Adrenal gland (tissue), 12 donors: ENCODE data around the gene GPRC5A. TPM values are rescaled to one million over a fixed set of nuclear protein-coding genes. Genes with fewer than 3 reads are reported as not detected.

Experiments
- DNase-seq, 7 donors: peaks; one replicate each; pipeline ENCODE4 v3.0.0-alpha.2; 2019 to 2020
- H3K27ac ChIP-seq, 5 donors: fragments of 200-600 bp; sonication (generic) in 4 of 5; 1 replicate in 3 of 5; 2 replicates in 2 of 5; pipeline versions ENCODE4 v1.5.1 to v1.8.0; 2016 to 2020; ENCODE audit warnings: mild to moderate bottlenecking in 1 of 5
- H3K27me3 ChIP-seq: fragments of 200-600 bp; 2 replicates; pipeline ENCODE4 v1.8.0; 2021
- H3K36me3 ChIP-seq, 2 donors: fragments of 200-600 bp; replicated peaks in 1 of 2; 1 replicate in 1 of 2; 2 replicates in 1 of 2; pipeline versions ENCODE4 v1.5.1 to v1.8.0; 2018 to 2022
- H3K4me1 ChIP-seq, 2 donors: fragments of 200-600 bp; replicated peaks in 1 of 2; 1 replicate in 1 of 2; 2 replicates in 1 of 2; pipeline versions ENCODE4 v1.5.1 to v1.8.0; 2018 to 2021
- H3K4me3 ChIP-seq, 4 donors: fragments of 200-600 bp; sonication (generic) in 3 of 4; one replicate each; pipeline ENCODE4 v1.5.1; 2016 to 2018
- H3K9me3 ChIP-seq, 3 donors: fragments of 200-600 bp; sonication (generic) in 1 of 3; replicated peaks in 1 of 3; 1 replicate in 2 of 3; 2 replicates in 1 of 3; pipeline versions ENCODE4 v1.5.1 to v1.8.0; 2016 to 2021
- POLR2A ChIP-seq, 2 donors: fragments of 450-650 bp; IDR thresholded peaks; one replicate each; pipeline ENCODE4 v1.6.1; 2017; ENCODE audit warnings: antibody characterized with exemption in 2 of 2, mild to moderate bottlenecking in 2 of 2, moderate library complexity in 1 of 2
- WGBS, 4 donors: extraction: QIAGEN DNeasy Blood & Tissue Kit in 2 of 4; methylation state at CpG; one replicate each; pipeline versions ENCODE4 v1.1.5 to v1.1.7; 2013 to 2017; 5-methylcytosine and 5-hydroxymethylcytosine counted together
- intact Hi-C, 2 donors: fragments of 100-400 bp; cut with DNase I; formaldehyde crosslinking; loops; one replicate each; pipeline versions ENCODE4 v1.14.1 to v1.15.0; 2022 to 2023
- polyA plus RNA-seq, 3 donors: library from polyadenylated mRNA; stranded (reverse); fragments of 200-250 nt in 2 of 3; fragments of 350-450 nt in 1 of 3; fragmentation: Illumina TruSeq in 1 of 3; extraction: RNeasy Lipid Tissue Mini Kit (QIAGEN cat#74804) in 1 of 3; gene quantifications; one replicate each; pipeline ENCODE4 v1.2.3, GENCODE V29; 2013 to 2014
- total RNA-seq, 9 donors: library from RNA; depleted of rRNA in 4 of 9; stranded (reverse); fragments of >200 nt in 4 of 9; fragments of 120-200 nt in 1 of 9; fragmentation: NEBNext Ultra II Directional in 1 of 9; extraction: Animal tissue kit (Norgen Biotek cat#: 25700) in 1 of 9; gene quantifications; one replicate each; pipeline versions ENCODE4 v1.1.0 to v1.2.4, GENCODE V29; 2013 to 2023
- TF ChIP-seq, protein P1 (sequence below), 6 experiments: fragments of 450-650 bp in 4 of 6; fragments of 200-600 bp in 2 of 6; sonication (generic) in 1 of 6; IDR thresholded peaks; 1 replicate in 5 of 6; 2 replicates in 1 of 6; pipeline versions ENCODE4 v1.5.1 to v1.8.0; 2016 to 2021; ENCODE audit warnings: antibody characterized with exemption in 6 of 6, mild to moderate bottlenecking in 2 of 6, moderate library complexity in 1 of 6
- donor health status: healthy with polysubstance abuse.
- donor health status: Bipolar disorder and iron deficiency.
- donor health status: DM: yes; HTN: yes; CAD: no.
- donor health status: DM: no; HTN: no; CAD: no.
- donor health status: DM: no; HTN: no; CAD: no.
- donor health status: DM: yes; HTN: yes; CAD: no.

Gene GPRC5A
- total and polyA plus RNA-seq, 12 donors, result 0.33 to 22.3 (median 6.2) TPM

DNA sequence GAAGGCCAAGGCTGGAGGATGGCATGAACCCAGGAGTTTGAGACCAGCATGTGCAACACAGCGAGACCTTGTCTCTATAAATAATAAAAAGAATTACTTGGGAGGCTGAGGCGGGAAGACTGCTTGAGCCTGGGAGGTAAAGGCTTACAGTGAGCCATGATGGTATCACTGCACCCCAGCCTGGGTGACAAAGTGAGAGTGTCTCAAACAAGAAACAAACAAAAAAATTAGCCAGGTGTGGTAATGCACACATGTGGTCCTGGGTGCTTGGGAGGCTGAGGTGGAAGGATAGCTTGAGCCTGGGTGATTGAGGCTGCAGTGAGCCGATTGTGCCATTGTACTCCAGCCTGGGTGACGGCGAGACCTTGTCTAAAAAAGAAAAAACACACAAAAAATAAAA lies 1.7 kb upstream of the GPRC5A start:
- H3K27ac ChIP-seq, result no peak overlapping the region
- TF ChIP-seq POLR2A (IDR thresholded peaks at IDR 0.05), result no peak
- TF ChIP-seq, protein P1, sequence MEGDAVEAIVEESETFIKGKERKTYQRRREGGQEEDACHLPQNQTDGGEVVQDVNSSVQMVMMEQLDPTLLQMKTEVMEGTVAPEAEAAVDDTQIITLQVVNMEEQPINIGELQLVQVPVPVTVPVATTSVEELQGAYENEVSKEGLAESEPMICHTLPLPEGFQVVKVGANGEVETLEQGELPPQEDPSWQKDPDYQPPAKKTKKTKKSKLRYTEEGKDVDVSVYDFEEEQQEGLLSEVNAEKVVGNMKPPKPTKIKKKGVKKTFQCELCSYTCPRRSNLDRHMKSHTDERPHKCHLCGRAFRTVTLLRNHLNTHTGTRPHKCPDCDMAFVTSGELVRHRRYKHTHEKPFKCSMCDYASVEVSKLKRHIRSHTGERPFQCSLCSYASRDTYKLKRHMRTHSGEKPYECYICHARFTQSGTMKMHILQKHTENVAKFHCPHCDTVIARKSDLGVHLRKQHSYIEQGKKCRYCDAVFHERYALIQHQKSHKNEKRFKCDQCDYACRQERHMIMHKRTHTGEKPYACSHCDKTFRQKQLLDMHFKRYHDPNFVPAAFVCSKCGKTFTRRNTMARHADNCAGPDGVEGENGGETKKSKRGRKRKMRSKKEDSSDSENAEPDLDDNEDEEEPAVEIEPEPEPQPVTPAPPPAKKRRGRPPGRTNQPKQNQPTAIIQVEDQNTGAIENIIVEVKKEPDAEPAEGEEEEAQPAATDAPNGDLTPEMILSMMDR (IDR thresholded peaks at IDR 0.05), result no peak

DNA sequence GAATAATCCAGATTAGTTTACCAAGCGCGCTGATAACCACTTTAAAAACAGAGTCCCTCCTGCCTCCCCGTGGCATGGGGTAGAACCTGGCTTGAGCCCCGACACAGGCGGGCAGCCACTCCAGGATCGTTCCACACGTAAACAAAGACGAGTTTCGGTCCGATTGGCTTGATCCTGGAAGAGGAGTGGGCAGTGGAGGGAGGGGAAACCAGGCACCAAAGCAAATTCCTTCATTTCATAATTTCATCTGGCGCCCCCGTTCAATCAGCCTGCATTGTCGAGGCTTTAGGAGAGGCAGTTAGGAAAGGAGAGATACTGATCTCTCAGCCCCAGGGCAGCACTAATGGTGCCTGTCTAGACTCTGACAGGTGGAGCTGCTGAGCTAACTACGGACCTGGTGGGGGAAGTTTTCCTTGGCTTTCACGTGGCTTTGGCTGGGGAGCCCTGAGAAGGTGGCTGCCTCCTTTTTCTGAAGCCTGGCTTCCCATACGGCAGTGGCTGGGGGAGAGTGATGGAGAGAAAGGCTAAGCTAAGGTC lies 751 bp upstream of the GPRC5A start:
- intact Hi-C loops, result no loop called here
- H3K9me3 ChIP-seq, result no peaks in the 10 kb centered on the region
- H3K36me3 ChIP-seq, result no peaks in the 10 kb centered on the region
- H3K27me3 ChIP-seq, result no peaks in the 10 kb centered on the region
- peaks cover 0 to 9% of the 10 kb centered on the region in 2 donors for H3K4me1 ChIP-seq
- H3K27ac ChIP-seq, result peak overlapping the region in 4 of 5 donors; percentile 49 to 86 (median 74)
- peak; percentile 41 to 73 (median 62) for DNase-seq
- peak overlapping the region in 2 of 4 donors; percentile 46 to 52 for H3K4me3 ChIP-seq
- TF ChIP-seq, protein P1 (IDR thresholded peaks at IDR 0.05), result no peak
- TF ChIP-seq POLR2A (IDR thresholded peaks at IDR 0.05), result no peak
- WGBS, 4 donors, result 32 to 47% (median 36%) methylated on average over 15 to 16 of the region's 16 CpGs

More for the DNA sequence above, 1.7 kb upstream of the GPRC5A start:
- no peaks in the 10 kb centered on the region for H3K36me3 ChIP-seq
- no peak overlapping the region for H3K4me3 ChIP-seq
- intact Hi-C loops, result no loop called here
- H3K27me3 ChIP-seq, result no peaks in the 10 kb centered on the region
- DNase-seq, result no peak
- H3K9me3 ChIP-seq, result no peaks in the 10 kb centered on the region
- H3K4me1 ChIP-seq, result peaks cover 0 to 9% of the 10 kb centered on the region in 2 donors
- WGBS, 4 donors, result 92 to 97% (median 93%) methylated on average over 5 of the region's 5 CpGs

- Histone ChIP-seq H3K36me3 (no peaks in the 10 kb centered on the region), H3K9me3 (no peaks in the 10 kb centered on the region), H3K4me1 (peaks cover 0 to 9% of the 10 kb centered on the region in 2 donors), H3K4me3 (peak overlapping the region in 2 of 4 donors; percentile 46 to 52), H3K27me3 (no peaks in the 10 kb centered on the region), H3K27ac (peak overlapping the region in 3 of 5 donors; percentile 61 to 86 (median 86))
- TF ChIP-seq POLR2A (IDR thresholded peaks at IDR 0.05), result no peak
- TF ChIP-seq, protein P1 (IDR thresholded peaks at IDR 0.05), result no peak
- intact Hi-C loops, result no loop called here
- WGBS, 4 donors, result 38 to 53% (median 48%) methylated on average over 7 of the region's 7 CpGs
- peak in 1 of 7 donors; percentile 23 for DNase-seq
These were observed 556 bp downstream of the GPRC5A start for GRCh38 chr12:12891881-12892355.

- no peak overlapping the region for H3K4me3 ChIP-seq
- no peaks in the 10 kb centered on the region for H3K27me3 ChIP-seq
- peaks cover 0 to 9% of the 10 kb centered on the region in 2 donors for H3K4me1 ChIP-seq
- intact Hi-C loops, result no loop called here
- no peak overlapping the region for H3K27ac ChIP-seq
- DNase-seq, result no peak
- no peak for TF ChIP-seq POLR2A (IDR thresholded peaks at IDR 0.05)
- TF ChIP-seq, protein P1 (IDR thresholded peaks at IDR 0.05), result no peak
- H3K9me3 ChIP-seq, result no peaks in the 10 kb centered on the region
- WGBS, 4 donors, result 62 to 73% (median 67%) methylated on average over 10 of the region's 10 CpGs
- no peaks in the 10 kb centered on the region for H3K36me3 ChIP-seq
These were observed 1.3 kb downstream of the GPRC5A start for GRCh38 chr12:12892681-12893141.
